ENCODE results near the gene NAGA.
"Not testable (repeated sequence)": the region's sequence is repeated elsewhere in the genome, so short reads cannot be mapped to it uniquely, and the experiment has no call there.

NAGA gene

GRCh38 chr22:42070517-42071422 lies at the start of gene NAGA:
TSS of gene NAGA (minus strand) at chr22:42070812. CDS start at chr22:42070297, 515 bp downstream.
- peak; percentile 67 to 85 for DNase-seq (ENCODE audit: low read depth in 2 of 2)

- no peak for DNase-seq (ENCODE audit: low read depth in 2 of 2)
Observed at GRCh38 chr22:42116848-42117424, 46.3 kb upstream of the NAGA start.

- DNase-seq (ENCODE audit: low read depth in 2 of 2) = not testable (repeated sequence)
Observed at GRCh38 chr22:42115420-42115830, 44.8 kb upstream of the NAGA start.

- DNase-seq (ENCODE audit: low read depth in 2 of 2) = no peak
Observed at GRCh38 chr22:42114721-42115120, 44.1 kb upstream of the NAGA start.

GRCh38 chr22:42112793-42113192 lies 42.2 kb upstream of the NAGA start:
- DNase-seq (ENCODE audit: low read depth in 2 of 2) = not testable (repeated sequence)

- no peak for DNase-seq (ENCODE audit: low read depth in 2 of 2)
Observed at GRCh38 chr22:42111798-42112197, 41.2 kb upstream of the NAGA start.

GRCh38 chr22:42108848-42109247 lies 38.2 kb upstream of the NAGA start:
- no peak for DNase-seq (ENCODE audit: low read depth in 2 of 2)

- not testable (repeated sequence) for DNase-seq (ENCODE audit: low read depth in 2 of 2)
Observed at GRCh38 chr22:42104332-42104860, 33.8 kb upstream of the NAGA start.

GRCh38 chr22:42101199-42101598 lies 30.6 kb upstream of the NAGA start:
- DNase-seq (ENCODE audit: low read depth in 2 of 2) = no peak

GRCh38 chr22:42091455-42091782 lies 20.8 kb upstream of the NAGA start:
- no peak for DNase-seq (ENCODE audit: low read depth in 2 of 2)

- peak; percentile 97 to 99 for DNase-seq (ENCODE audit: low read depth in 2 of 2)
Observed at GRCh38 chr22:42090596-42091454, 20.2 kb upstream of the NAGA start, which contains the start of gene NDUFA6. TSS of gene NDUFA6 (minus strand) at chr22:42090772. CDS start at chr22:42090744, 28 bp downstream.

GRCh38 chr22:42086051-42086450 lies 15.4 kb upstream of the NAGA start:
- no peak for DNase-seq (ENCODE audit: low read depth in 2 of 2)

- no peak for DNase-seq (ENCODE audit: low read depth in 2 of 2)
Observed at GRCh38 chr22:42084874-42085273, 14.3 kb upstream of the NAGA start.

- DNase-seq (ENCODE audit: low read depth in 2 of 2) = no peak
Observed at GRCh38 chr22:42083119-42083518, 12.5 kb upstream of the NAGA start.

GRCh38 chr22:42080287-42080686 lies 9.7 kb upstream of the NAGA start:
- DNase-seq (ENCODE audit: low read depth in 2 of 2) = no peak

- peak; percentile 96 to 97 for DNase-seq (ENCODE audit: low read depth in 2 of 2)
Observed at GRCh38 chr22:42079319-42080251, 9.0 kb upstream of the NAGA start, which contains the start of gene SMDT1. TSS of gene SMDT1 (plus strand) at chr22:42079700. CDS start at chr22:42079769, 69 bp downstream.

- no peak for DNase-seq (ENCODE audit: low read depth in 2 of 2)
Observed at GRCh38 chr22:42078469-42079318, 8.1 kb upstream of the NAGA start.

- no peak for DNase-seq (ENCODE audit: low read depth in 2 of 2)
Observed at GRCh38 chr22:42077486-42078125, 7.0 kb upstream of the NAGA start.
